Cardiac muscle cell (in vitro differentiated cells and primary cell): ENCODE measurements around the gene SLC35B1. TPM values are rescaled to one million over a fixed set of nuclear protein-coding genes. Genes with fewer than 3 reads are reported as not detected.

ENCODE experiments used
- DNase-seq, 2 donors: peaks; one replicate each; pipeline versions ENCODE4 v3.0.0 to v3.0.0-alpha.2; 2010 to 2017; ENCODE audit warnings: low read depth in 1 of 2, low spot score in 1 of 2
- H3K27ac ChIP-seq: fragments of 200-600 bp; sonication (generic); 2 replicates; pipeline ENCODE4 v1.5.1; 2016
- H3K27me3 ChIP-seq: fragments of 200-600 bp; sonication (generic); 2 replicates; pipeline ENCODE4 v1.6.0; 2016; ENCODE audit warnings: control low read depth
- H3K36me3 ChIP-seq: fragments of 200-600 bp; sonication (generic); 2 replicates; pipeline ENCODE4 v1.5.1; 2016; ENCODE audit warnings: control low read depth
- H3K4me1 ChIP-seq: fragments of 200-600 bp; sonication (generic); 2 replicates; pipeline ENCODE4 v1.8.1; 2017; ENCODE audit warnings: low read depth, mild to moderate bottlenecking, mixed run types
- H3K4me3 ChIP-seq: fragments of 200-600 bp; sonication (generic); 2 replicates; pipeline ENCODE4 v1.5.1; 2016; ENCODE audit warnings: mild to moderate bottlenecking
- H3K9me3 ChIP-seq: fragments of 200-600 bp; sonication (generic); 2 replicates; pipeline ENCODE4 v1.5.1; 2017; ENCODE audit warnings: low read depth, mild to moderate bottlenecking, control low read depth
- CTCF ChIP-seq: IDR thresholded peaks from 2 replicates; pipeline ENCODE4 v1.5.1; 2012; ENCODE audit warnings: low read depth, mild to moderate bottlenecking, low read length
- polyA plus RNA-seq: library from polyadenylated mRNA; unstranded; fragments of >200 nt; fragmentation: Nextera tagmentation; extraction: Ambion mirVana; gene quantifications from 2 replicates; pipeline ENCODE4 v1.2.1, GENCODE V29; 2016
- total RNA-seq: library from RNA; depleted of rRNA; stranded (reverse); fragments of >200 nt; gene quantifications from 2 replicates; pipeline ENCODE4 v1.2.3, GENCODE V29; 2016

The SLC35B1 gene
- total and polyA plus RNA-seq, 2 experiments from 2014 or later, result 73.3 to 143 TPM

DNA sequence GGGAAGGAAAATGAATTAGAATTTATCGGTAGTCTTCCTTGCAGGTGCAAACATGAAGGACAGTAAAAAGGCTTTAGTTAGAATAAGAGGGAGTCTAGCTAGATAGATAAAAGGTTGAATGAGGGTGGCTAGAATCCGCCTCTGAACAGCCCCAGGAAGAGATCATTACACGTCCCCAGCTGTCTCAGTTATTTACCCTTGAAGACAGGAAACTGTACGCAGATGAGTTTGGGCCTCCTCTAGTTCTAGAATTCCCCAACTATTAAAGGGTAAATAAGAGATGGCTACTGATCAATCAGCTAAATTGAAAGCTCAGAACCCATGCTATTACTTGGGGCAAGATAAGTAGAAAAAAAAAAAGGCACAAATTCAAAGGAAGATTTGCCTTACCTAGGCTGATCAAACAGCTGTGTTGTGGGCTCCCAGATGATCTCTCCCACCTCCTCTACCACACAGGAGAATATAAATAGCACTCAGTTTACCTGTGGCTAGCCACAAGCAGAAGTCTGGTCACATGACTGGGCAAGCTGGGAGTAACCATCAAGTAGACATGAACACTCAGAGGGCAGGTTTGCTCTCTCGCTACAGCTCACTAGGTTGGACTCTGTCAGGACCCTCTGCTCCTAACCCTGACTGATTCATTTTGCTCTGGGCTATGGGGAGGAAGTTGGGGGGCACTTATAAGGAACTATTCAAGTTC, 39.2 kb upstream of the SLC35B1 start:
- no peak for DNase-seq
- no peaks in the 10 kb centered on the region for H3K9me3 ChIP-seq
- peaks cover 24% of the 10 kb centered on the region for H3K4me1 ChIP-seq
- H3K36me3 ChIP-seq, result no peaks in the 10 kb centered on the region
- no peaks in the 10 kb centered on the region for H3K27me3 ChIP-seq
- no peak overlapping the region for H3K4me3 ChIP-seq
- peak overlapping the region; percentile 12 for H3K27ac ChIP-seq
- no peak for TF ChIP-seq CTCF

DNA sequence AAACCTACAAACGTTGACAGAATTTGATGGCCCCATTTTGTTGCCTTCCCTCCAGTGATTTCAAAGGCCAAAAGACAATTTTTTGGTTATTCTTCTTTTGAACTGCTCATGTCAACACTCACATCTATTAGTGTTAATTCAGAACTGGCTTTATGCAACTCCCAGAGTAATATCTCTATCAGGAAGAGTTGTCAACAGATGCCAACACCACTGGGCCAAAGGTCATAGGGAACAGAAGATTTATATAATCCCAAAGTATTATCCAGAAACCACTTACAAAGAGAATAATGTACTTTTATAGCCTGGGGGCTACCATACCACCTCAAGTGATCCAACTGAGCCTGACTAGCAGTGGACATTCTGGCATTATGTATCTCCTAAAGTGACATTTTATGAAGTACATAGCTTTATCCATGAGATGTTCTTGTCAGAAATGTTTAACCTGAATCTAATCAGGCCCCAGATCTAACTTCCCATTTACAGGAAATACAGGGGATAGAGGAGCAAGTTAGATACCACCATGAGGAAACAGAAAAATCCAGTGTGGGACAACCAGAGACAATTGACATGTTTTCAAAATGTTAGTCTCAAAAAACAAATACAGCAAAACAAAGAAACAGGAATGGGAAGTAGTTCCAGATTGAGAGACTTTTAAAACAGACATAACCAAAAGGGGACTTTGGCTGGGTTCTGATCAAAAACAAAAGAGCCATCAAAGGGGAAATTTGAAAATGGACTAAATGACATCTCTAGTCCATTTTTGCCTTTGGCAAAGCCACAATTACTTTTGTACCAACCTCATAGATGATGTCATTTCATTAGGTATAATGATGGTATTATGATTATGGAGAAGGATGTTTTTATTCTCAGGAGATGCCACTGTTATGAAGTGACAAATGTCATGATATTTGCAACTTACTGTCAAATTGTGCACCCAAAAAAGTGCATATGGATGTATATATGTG, 37.7 kb upstream of the SLC35B1 start:
- no peaks in the 10 kb centered on the region for H3K36me3 ChIP-seq
- H3K4me3 ChIP-seq, result no peak overlapping the region
- no peaks in the 10 kb centered on the region for H3K9me3 ChIP-seq
- no peak for TF ChIP-seq CTCF
- no peak overlapping the region for H3K27ac ChIP-seq
- peaks cover 37% of the 10 kb centered on the region for H3K4me1 ChIP-seq
- H3K27me3 ChIP-seq, result no peaks in the 10 kb centered on the region
- DNase-seq, result no peak

GRCh38 chr17:49742166-49742638, 34.4 kb upstream of the SLC35B1 start:
- Histone ChIP-seq H3K4me1 (peaks cover 58% of the 10 kb centered on the region), H3K36me3 (no peaks in the 10 kb centered on the region), H3K9me3 (no peaks in the 10 kb centered on the region), H3K27me3 (no peaks in the 10 kb centered on the region), H3K27ac (peak overlapping the region; percentile 75), H3K4me3 (no peak overlapping the region)
- no peak for TF ChIP-seq CTCF
- peak in 1 of 2 donors; percentile 59 for DNase-seq

- Histone ChIP-seq H3K9me3 (no peaks in the 10 kb centered on the region), H3K27ac (peak overlapping the region; percentile 75), H3K4me1 (peaks cover 58% of the 10 kb centered on the region), H3K27me3 (no peaks in the 10 kb centered on the region), H3K36me3 (no peaks in the 10 kb centered on the region), H3K4me3 (no peak overlapping the region)
- DNase-seq, result no peak
- no peak for TF ChIP-seq CTCF
Measured at GRCh38 chr17:49741692-49742076, 33.9 kb upstream of the SLC35B1 start.

- TF ChIP-seq CTCF, result no peak
- peak overlapping the region; percentile 75 for H3K27ac ChIP-seq
Measured at GRCh38 chr17:49741009-49741691, 33.4 kb upstream of the SLC35B1 start.

More at GRCh38 chr17:49741009-49741691, 33.4 kb upstream of the SLC35B1 start:
- Histone ChIP-seq H3K4me3 (no peak overlapping the region), H3K9me3 (no peaks in the 10 kb centered on the region), H3K4me1 (peaks cover 53% of the 10 kb centered on the region), H3K36me3 (no peaks in the 10 kb centered on the region), H3K27me3 (no peaks in the 10 kb centered on the region)
- peak in 1 of 2 donors; percentile 36 for DNase-seq
